Activated naive CD4-positive, alpha-beta T cell treated with anti-CD3 and anti-CD28 coated beads, Interleukin-2, amount 10 ng/mL, durations not matched to agents 7 days and 5 days (primary cell): ENCODE results near the gene SRGAP2C.
"Not testable (repeated sequence)": the region's sequence is repeated elsewhere in the genome, so short reads cannot be mapped to it uniquely, and the experiment has no call there.

ENCODE experiments used
- CTCF ChIA-PET: fragments of 350-600 bp; sonication (Branson Sonifier 250); formaldehyde crosslinking; loops from one replicate; lab custom pipeline; 2021; ENCODE audit warnings: antibody characterized with exemption; lab: Charles Lee
- DNase-seq: peaks from one replicate; pipeline ENCODE4 v3.0.0-alpha.2; 2020
- H3K27ac Mint-ChIP-seq: one replicate; pipeline ENCODE4 v1.8.0; 2021; ENCODE audit warnings: mild to moderate bottlenecking, moderate library complexity, mixed read lengths
- H3K27me3 Mint-ChIP-seq: one replicate; pipeline ENCODE4 v1.8.0; 2021; ENCODE audit warnings: mild to moderate bottlenecking, mixed read lengths
- H3K36me3 Mint-ChIP-seq: one replicate; pipeline ENCODE4 v1.8.0; 2021; ENCODE audit warnings: mixed read lengths
- H3K4me1 Mint-ChIP-seq: one replicate; pipeline ENCODE4 v1.8.0; 2021; ENCODE audit warnings: mixed read lengths
- H3K4me3 Mint-ChIP-seq: one replicate; pipeline ENCODE4 v1.8.0; 2021; ENCODE audit warnings: mild to moderate bottlenecking, moderate library complexity, mixed read lengths
- H3K9me3 Mint-ChIP-seq: one replicate; pipeline ENCODE4 v1.8.0; 2021; ENCODE audit warnings: mixed read lengths

The SRGAP2C gene

DNA sequence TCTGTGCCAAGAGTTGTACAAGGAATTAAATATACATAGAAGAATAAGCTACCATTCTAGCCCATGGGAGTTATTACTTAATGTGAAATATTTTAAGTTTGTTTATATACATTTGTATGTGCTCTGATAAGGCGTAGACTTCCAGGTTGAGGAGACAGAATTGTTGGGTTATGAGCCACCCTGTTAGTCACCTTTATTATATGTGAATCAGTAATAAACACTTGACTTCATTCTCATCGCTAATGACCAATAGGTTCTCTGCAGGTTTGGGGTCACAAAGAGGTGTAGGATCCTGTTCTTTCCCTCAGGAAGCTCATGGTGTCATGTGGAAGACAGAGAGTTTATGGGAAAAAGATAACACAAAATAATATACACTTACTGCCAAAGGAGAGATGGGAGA, 117.1 kb downstream of the SRGAP2C start:
- DNase-seq, H3K4me3 Mint-ChIP-seq, H3K27me3 Mint-ChIP-seq, H3K27ac Mint-ChIP-seq, CTCF ChIA-PET, H3K9me3 Mint-ChIP-seq, H3K36me3 Mint-ChIP-seq, H3K4me1 Mint-ChIP-seq: not testable (repeated sequence)

DNA sequence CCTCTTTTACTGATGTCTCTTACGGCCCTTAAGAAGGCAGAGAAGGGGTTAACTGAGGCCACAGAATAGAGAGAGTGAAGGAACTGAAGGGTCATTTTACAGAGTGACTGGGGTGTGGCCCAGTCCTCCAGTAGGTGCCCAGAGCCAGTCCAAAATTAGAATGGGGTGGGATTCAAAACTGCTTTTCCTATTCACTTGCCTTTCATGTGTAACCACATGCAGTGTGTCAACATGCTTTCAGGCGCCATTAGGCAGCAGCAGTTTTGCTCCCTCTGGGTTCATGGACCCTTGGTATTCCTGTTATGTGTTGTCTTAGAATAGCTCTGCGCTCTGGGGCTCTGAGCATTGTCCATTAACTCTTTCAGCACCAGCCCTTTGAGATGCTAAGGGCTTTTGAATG, 123.0 kb downstream of the SRGAP2C start:
- H3K36me3 Mint-ChIP-seq, H3K4me1 Mint-ChIP-seq, H3K27ac Mint-ChIP-seq, H3K4me3 Mint-ChIP-seq, H3K9me3 Mint-ChIP-seq, CTCF ChIA-PET, DNase-seq, H3K27me3 Mint-ChIP-seq: not testable (repeated sequence)

DNA sequence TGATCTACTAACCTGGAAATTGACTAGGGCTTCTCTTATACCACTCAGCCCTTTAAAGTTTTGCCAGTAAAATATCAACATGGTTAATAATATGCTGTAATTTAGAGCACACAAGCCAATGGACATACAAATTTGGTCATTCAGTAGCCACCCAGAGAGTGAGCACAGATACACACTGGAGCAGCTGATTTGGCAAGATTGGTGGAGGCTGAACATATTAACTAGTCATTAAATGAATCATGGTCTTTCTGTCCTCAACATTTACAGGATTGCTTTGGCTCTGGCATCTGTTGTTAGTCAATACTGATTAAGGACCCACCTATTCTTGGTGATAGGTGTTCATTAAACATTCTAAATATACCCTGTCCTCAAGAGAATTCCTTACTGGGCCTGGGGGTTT, 130.7 kb downstream of the SRGAP2C start:
- CTCF ChIA-PET, H3K27me3 Mint-ChIP-seq, H3K36me3 Mint-ChIP-seq, H3K4me1 Mint-ChIP-seq, DNase-seq, H3K27ac Mint-ChIP-seq, H3K4me3 Mint-ChIP-seq, H3K9me3 Mint-ChIP-seq: not testable (repeated sequence)

DNA sequence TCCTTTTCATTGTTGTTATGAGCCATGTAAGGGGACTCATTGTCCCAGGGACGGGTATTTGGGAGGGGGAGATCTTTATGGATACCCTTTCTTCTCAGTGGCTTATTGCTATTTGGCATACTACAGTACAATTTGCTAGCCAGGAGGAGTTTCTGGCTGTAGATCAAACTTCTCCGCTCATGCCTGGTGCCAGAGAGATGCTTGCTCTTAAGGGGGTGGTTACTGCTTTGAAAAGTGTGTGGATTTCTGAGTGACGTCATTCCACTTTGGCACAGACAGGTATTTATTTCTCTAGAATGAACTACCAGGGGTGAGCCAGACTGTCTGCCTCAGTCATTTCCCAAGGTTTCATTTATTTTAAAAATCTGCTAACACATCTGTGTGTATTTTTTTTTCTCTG, 131.3 kb downstream of the SRGAP2C start:
- H3K9me3 Mint-ChIP-seq, H3K36me3 Mint-ChIP-seq, H3K27me3 Mint-ChIP-seq, CTCF ChIA-PET, DNase-seq, H3K4me3 Mint-ChIP-seq, H3K4me1 Mint-ChIP-seq, H3K27ac Mint-ChIP-seq: not testable (repeated sequence)

DNA sequence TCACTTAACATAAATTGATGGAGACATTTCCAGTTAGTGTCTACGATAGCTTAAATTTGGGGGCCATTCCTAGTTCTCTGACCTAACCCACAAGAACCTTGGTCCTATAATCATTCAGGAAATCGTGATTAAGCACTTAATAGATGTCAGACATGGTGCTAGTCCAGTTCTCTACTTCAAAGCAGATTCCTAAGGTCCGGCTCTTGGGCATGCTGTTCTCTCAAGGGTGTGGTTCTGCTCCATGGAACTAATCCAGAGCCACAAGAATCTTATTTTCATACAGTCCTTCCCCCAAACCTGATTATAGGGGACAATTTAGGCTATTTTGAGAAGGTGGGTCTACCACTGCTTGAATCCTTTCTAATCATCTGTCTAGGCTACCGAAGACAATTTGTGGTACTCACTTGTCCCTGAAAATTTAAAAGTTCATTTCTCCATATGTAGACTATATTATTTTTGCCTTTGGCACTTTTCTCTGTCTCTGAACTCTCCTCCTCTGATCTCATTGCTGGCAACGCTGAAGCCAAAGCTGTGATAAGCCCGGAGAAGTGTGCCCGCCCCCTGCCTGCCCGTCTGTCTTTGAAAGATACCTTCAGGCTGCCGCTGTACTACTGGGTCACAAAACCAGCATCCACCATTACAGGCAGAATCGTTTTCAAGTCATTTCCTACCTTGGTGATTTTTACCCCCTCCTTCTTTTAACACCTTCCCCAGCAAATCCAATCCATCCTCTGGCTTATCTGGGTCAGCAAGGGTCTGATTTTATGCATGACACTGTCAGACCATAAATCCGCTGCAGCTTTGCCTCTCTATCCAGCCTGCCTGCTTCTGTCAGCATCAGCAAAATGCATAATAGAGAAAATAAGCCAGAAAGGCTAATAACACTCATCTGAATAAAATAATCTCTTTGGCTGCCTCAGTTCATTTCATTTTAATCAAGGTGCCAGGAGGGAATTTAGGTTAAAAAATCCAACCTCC, 133.0 kb downstream of the SRGAP2C start:
- H3K4me3 Mint-ChIP-seq, DNase-seq, H3K9me3 Mint-ChIP-seq, H3K36me3 Mint-ChIP-seq, CTCF ChIA-PET, H3K27ac Mint-ChIP-seq, H3K4me1 Mint-ChIP-seq, H3K27me3 Mint-ChIP-seq: not testable (repeated sequence)

DNA sequence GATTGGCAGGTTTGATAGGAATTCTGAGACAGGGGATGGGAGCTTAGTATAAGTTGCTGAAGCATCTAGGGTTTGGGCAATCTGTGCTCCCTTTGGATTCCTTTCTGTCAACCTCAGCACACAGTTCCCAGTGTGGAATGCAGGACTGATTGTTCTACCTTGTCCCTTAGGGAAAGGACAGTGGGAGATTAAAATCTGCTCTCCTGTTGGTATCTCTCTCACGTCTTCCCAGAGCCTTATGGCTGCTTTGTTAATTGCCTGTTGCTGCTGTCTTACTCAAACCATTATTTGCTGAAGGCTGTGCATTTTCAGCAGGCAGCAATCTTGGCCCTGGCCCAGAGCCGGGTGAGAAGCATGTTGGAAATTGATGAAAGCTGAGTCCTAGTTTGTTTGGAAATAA, 133.9 kb downstream of the SRGAP2C start:
- H3K4me1 Mint-ChIP-seq, H3K4me3 Mint-ChIP-seq, CTCF ChIA-PET, H3K36me3 Mint-ChIP-seq, H3K27ac Mint-ChIP-seq, H3K9me3 Mint-ChIP-seq, H3K27me3 Mint-ChIP-seq, DNase-seq: not testable (repeated sequence)

DNA sequence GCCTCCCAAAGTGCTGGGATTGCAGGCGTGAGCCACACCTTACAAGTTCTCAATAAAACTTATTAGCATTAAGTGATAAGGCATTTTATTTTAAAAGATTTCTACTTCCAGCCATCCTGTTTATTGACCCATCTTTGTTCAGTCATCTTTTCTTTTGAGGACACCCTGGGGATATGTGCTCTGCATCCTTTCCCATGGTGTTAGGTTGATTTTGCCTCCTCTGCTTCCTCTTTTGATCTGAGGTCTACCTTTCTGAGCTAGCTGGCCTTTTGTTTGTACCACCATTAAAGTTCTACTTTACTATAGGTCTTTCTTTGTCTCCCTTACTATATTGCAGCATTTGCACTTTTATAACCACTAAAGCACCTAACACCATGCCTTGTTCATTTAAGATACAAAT, 136.9 kb downstream of the SRGAP2C start:
- DNase-seq, H3K9me3 Mint-ChIP-seq, H3K4me3 Mint-ChIP-seq, H3K36me3 Mint-ChIP-seq, H3K4me1 Mint-ChIP-seq, H3K27me3 Mint-ChIP-seq, CTCF ChIA-PET, H3K27ac Mint-ChIP-seq: not testable (repeated sequence)

DNA sequence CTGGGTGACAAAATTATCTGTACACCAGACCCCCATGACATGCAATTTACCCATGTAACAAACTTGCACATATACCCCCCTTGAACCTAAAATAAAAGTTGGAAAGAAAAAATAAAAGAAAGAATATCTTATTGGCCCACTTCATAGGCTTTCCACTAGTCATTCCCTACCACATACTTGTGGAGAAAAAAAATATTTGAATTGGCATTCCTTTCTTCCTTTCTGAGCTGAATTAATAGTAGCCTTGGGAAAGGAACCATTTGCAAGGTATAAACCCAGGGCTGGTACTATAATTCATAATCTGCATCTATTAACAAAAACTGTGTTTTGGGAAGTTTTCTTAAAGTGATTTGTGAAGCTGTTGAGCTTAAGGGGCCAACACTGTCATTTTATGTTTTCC, 140.0 kb downstream of the SRGAP2C start:
- H3K9me3 Mint-ChIP-seq, H3K27me3 Mint-ChIP-seq, H3K36me3 Mint-ChIP-seq, CTCF ChIA-PET, H3K4me3 Mint-ChIP-seq, DNase-seq, H3K4me1 Mint-ChIP-seq, H3K27ac Mint-ChIP-seq: not testable (repeated sequence)

DNA sequence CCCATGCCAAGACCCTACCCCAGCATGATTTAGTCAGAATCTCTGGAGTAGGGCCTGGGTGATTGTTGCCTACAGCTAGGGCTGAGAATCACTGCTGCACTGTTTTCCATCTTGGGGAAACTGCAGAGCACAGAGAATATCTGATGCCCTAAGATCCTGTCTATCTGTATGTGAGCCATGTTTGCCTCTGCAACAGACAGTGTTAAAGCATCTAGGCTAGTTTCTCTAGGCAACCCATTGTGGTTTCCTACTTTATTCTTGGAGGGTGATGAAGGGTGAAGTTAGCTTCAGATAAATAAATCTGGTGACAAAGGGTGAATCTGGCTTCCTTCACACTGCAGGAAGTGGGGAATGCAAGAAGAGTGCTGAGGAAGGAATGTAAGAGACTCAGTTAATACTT, 147.4 kb downstream of the SRGAP2C start:
- DNase-seq, H3K36me3 Mint-ChIP-seq, H3K27ac Mint-ChIP-seq, H3K9me3 Mint-ChIP-seq, H3K4me3 Mint-ChIP-seq, H3K4me1 Mint-ChIP-seq, H3K27me3 Mint-ChIP-seq, CTCF ChIA-PET: not testable (repeated sequence)

DNA sequence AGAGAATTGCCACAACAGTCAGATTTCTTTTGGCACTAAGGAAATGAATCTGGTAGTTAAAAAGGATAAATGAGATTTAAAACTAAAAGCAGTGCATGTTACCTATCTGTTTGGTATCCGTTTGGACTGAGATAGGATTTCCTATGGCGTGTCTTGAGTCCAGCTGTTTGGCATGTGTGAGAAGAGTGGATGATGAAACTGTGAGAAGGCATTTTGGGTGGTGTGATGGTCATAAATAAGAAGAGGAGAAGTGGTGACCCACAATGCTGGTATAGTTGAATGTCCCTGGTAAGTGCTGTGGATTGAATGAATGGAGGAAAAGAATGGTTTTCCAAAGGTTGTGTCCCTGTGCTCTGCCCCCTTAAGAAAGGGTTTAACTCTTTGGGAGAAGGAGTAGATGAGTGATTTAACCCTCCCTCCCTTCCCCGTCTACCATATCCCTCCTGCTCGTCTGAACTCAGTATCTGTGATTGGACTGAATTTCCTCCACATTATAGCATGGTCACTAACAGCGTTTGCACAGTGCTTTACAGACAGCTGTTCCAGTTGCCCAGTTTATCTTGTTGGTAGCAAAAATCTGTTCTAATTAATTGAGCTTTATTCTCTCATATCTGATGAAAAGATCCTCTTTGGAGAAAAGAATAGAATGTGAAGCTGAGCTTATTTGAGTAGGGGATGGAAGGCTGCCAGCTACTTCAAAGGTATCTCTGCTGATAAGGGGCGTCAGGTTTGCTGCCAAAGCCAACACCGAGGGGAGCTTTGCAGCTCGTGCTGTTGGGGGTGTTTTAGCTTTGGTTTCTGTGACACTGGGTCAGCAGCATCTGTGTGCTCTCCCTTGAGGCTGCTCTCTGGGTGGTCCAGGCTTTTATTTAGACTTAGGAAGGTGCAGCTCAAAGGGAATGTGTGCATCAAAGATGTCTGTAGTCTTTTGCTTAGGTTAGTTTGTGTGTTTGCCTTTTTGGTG, 148.1 kb downstream of the SRGAP2C start:
- H3K27me3 Mint-ChIP-seq, H3K27ac Mint-ChIP-seq, DNase-seq, H3K9me3 Mint-ChIP-seq, H3K36me3 Mint-ChIP-seq, H3K4me3 Mint-ChIP-seq, CTCF ChIA-PET, H3K4me1 Mint-ChIP-seq: not testable (repeated sequence)

DNA sequence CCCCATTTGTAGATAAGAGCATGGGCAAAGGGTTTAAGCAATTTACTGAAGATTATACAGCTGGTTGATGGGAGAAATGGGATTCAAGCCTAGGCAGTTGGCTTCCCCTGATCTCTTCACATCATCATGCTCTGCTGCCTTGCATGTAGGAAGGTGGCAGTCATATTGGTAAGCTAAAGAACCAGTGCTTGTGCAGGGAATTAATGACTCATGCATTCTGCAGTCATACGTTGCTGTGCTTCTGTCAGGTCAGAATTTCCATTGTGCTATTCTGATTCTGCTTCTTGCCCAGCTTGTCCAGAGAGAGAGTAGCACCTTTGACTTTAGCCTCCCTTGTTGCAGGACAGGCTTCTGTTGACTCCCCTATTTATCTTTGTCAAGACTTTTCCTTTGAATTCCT, 153.2 kb downstream of the SRGAP2C start:
- H3K9me3 Mint-ChIP-seq, H3K27me3 Mint-ChIP-seq, H3K27ac Mint-ChIP-seq, H3K36me3 Mint-ChIP-seq, DNase-seq, H3K4me3 Mint-ChIP-seq, H3K4me1 Mint-ChIP-seq, CTCF ChIA-PET: not testable (repeated sequence)

DNA sequence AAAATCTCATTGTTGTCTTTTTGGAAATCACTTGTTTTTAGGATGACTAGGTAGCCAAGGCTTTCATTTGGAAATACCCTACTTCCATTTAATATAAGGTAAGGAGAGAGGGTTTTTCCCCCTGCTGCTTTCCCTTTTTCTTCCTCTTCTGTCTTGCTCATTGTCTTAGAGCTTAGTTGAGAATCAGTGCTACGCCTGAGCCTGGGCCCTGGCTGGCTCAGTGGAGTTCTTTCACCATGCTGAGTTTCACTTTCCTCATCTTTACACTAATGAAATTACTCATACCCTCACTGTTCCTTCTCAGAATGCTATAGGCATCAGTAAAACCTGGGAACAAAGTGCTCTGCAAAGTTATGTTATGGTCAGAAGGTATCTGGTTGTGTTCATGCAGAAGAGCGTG, 154.8 kb downstream of the SRGAP2C start:
- H3K4me1 Mint-ChIP-seq, H3K27ac Mint-ChIP-seq, H3K27me3 Mint-ChIP-seq: not testable (repeated sequence)

DNA sequence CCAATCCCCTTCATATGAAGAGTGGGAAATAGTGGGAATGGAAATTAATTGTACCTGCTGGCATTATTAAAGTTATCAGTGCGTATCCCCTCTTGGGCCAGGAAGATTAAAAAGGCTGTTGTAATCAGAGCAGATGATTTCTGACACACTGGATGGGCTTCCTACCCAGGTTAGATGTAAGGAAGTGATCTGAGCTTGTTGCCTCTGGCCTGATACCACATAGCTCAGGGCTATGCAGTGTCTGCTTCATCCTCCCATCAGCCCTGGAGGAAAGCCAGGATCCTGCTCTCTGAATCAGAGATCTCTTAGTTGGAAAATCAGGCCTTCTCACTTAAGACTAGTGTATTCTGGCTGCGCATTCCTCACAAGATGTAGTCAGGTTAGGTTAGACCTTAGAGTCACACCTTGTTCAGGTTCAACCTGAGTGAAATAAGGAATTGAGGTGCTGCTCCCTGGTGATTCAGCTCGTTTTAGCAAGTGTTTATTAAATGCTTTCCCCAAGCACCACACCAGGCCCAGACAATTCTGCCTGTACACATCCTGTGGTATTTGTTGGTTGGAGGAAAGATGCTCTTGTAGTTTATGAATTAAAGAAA, 158.6 kb downstream of the SRGAP2C start:
- not testable (repeated sequence) for DNase-seq, H3K36me3 Mint-ChIP-seq

More for the DNA sequence above, 154.8 kb downstream of the SRGAP2C start:
- H3K36me3 Mint-ChIP-seq, H3K4me3 Mint-ChIP-seq, CTCF ChIA-PET, H3K9me3 Mint-ChIP-seq, DNase-seq: not testable (repeated sequence)

DNA sequence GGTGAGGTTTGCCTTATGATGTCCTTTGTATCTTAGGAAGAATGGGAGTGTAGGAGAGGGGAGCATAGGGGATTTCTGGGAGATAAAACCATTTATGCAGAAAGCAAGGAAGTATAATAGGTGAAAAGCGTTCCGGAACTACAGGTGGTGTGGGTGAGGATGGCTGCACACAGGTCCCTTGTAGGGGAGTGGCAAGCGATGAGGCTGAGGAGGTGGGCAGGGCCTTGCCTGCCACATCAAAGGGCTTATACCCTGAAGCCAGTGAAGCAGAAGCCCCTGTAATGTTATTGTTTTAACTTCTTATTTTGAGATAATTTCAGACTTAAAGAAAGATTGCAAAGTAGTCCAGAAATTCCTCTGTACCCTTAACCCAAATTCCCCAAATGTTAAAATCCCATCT, 159.6 kb downstream of the SRGAP2C start:
- H3K27me3 Mint-ChIP-seq, H3K4me3 Mint-ChIP-seq, CTCF ChIA-PET, H3K4me1 Mint-ChIP-seq, DNase-seq, H3K27ac Mint-ChIP-seq, H3K9me3 Mint-ChIP-seq, H3K36me3 Mint-ChIP-seq: not testable (repeated sequence)

More for the DNA sequence above, 158.6 kb downstream of the SRGAP2C start:
- H3K4me1 Mint-ChIP-seq, H3K27me3 Mint-ChIP-seq, H3K9me3 Mint-ChIP-seq, H3K27ac Mint-ChIP-seq, CTCF ChIA-PET, H3K4me3 Mint-ChIP-seq: not testable (repeated sequence)
